GM08714 (cell line): ENCODE measurements around the gene XYLT1.

Source experiments
- H3K4me3 ChIP-seq: fragments of 200-500 bp; sonication (Bioruptor generic); 2 replicates; pipeline ENCODE4 v1.5.1; 2014; ENCODE audit warnings: mild to moderate bottlenecking, low read length, inconsistent platforms
- ZNF274 ChIP-seq: IDR thresholded peaks from 2 replicates; pipeline ENCODE4 v1.6.1; 2012; ENCODE audit warnings: mild to moderate bottlenecking, low read depth, low read length

Gene XYLT1

DNA sequence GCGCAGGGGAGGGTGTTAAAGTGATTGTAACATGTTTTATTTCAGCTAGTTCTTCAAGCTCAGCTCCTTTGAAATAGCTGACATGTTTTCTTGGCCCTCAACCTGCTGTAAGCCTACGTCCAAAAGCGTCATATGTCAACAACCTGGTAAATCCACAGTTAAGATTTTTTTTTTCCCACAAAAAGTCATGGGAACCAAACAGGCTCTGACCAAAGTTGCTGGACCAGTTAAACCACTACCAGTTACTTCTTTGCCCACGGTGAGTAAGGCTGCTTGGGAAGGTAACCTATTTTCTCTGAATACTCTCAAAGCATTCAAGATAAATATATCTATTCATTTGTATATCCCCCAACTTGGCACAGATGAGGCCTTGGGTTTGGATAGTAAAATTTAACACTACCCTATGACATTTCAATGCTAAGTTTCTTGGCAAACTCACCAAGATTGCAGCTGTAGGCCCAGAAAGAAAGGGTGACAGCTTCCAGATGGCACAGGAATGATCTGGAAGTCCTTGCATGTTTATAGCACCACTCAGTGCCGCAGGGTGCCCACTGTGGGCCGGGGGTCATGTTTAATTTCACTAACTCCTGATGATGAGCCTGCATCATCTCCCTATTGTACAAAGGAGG lies 166.2 kb downstream of the XYLT1 start:
- H3K4me3 ChIP-seq: no peak overlapping the region
- no peak for TF ChIP-seq ZNF274

DNA sequence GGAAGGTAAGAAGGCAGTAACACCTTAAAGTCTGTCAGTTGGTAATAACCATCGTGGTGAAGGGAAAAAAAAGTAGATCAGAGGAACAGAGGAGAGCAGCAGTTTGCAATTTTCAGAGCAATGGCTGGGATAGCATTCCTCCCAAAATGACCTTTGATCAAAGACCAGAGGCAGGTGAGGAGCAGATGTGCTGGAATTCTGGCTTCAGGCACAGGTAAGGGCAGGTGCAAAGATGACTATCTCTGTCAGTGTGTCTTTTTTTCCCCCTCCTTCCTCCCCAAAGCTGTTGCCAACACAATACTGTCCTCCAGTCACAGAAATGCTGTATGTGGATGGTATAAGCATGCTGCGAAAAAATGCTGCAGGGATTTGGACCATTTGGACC lies 166.7 kb downstream of the XYLT1 start:
- no peak overlapping the region for H3K4me3 ChIP-seq
- no peak for TF ChIP-seq ZNF274

- no peak overlapping the region; the same call in 1 of the 2 replicates for H3K4me3 ChIP-seq
- no peak for TF ChIP-seq ZNF274
These were observed 167.7 kb downstream of the XYLT1 start for GRCh38 chr16:17303101-17303500.

DNA sequence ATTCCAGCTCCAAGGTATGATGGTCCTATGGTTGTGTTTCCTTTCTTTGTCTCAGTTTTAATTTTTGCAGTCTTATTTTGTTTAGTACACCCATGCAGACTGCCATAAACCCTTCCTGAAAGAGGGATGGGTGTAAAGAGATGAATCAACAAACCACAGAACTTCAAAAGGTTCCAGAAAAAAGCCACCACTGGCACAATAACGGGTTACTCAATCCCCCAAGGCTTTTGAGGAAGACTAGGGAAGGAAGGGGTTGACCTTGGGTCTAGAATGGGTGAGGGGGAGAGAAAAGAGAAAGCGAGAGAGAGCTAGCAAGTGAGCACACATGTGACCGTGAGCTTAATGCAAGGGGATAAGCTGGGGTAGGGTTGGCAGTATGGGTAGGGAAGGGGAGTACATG lies 168.1 kb downstream of the XYLT1 start:
- no peak for TF ChIP-seq ZNF274
- no peak overlapping the region; the same call in 1 of the 2 replicates for H3K4me3 ChIP-seq

DNA sequence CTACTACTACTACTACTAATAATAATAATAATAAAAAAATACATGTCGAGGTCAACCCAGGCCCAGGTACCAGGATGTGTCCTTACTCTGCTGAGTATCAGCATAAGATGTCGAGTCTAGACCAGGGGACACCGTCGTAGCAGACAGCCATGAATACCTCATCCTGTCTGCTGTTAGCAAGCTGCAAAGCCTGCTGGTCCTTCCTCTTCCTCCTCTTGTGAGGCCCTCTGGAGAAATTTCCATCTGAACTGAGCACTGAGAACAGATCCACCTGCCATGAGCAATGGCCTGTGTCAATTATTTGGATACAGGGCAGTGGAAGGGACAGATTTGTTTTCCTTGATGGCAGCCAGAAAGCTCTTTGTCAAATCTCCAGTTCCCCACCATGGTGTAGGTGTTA lies 168.5 kb downstream of the XYLT1 start:
- H3K4me3 ChIP-seq: no peak overlapping the region
- no peak for TF ChIP-seq ZNF274

DNA sequence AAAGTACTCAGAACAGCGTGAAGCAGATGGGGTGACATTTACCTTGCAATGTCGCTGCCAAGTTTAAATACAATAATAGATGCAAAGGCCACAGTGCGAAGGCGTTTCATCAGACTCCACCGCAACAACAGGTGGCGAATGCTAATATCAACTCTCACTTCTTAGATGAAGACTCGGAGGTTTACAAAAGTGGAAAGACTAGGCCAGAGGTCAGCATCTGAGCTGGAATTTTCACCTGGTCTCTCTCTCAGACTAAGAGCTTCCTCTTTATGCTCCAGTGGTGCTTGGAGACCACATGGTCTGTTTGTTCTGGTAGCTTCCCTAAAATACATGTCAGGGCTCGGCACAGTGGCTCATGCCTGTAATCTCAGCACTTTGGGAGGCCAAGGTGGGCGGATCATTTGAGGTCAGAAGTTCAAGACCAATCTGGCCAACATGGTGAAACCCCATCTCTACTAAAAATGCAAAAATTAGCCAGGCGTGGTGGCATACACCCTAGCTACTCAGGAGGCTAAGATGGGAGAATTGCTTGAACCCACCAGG lies 169.1 kb downstream of the XYLT1 start:
- no peak overlapping the region for H3K4me3 ChIP-seq
- no peak for TF ChIP-seq ZNF274

DNA sequence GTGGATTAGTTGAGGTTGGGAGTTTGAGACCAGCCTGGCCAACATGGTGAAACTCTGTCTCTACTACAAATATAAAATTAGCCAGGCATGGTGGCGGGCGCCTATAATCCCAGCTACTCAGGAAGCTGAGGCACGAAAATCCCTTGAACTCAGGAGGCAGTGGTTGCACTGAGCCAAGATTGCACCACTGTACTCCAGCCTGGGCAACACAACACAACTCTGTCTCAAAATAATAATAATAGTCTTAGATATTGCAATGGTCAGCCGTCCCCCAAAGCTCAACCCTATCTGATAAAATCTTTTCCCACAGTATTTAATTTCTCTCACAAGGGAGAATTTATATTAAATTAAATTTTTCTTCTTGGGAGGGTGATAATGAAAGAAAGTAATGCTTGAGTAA lies 169.6 kb downstream of the XYLT1 start:
- no peak for TF ChIP-seq ZNF274
- H3K4me3 ChIP-seq: no peak overlapping the region

GRCh38 chr16:17299790-17300189 lies 171.0 kb downstream of the XYLT1 start:
- no peak overlapping the region for H3K4me3 ChIP-seq
- TF ChIP-seq ZNF274: no peak

GRCh38 chr16:17298238-17298637 lies 172.5 kb downstream of the XYLT1 start:
- TF ChIP-seq ZNF274: no peak
- no peak overlapping the region for H3K4me3 ChIP-seq

DNA sequence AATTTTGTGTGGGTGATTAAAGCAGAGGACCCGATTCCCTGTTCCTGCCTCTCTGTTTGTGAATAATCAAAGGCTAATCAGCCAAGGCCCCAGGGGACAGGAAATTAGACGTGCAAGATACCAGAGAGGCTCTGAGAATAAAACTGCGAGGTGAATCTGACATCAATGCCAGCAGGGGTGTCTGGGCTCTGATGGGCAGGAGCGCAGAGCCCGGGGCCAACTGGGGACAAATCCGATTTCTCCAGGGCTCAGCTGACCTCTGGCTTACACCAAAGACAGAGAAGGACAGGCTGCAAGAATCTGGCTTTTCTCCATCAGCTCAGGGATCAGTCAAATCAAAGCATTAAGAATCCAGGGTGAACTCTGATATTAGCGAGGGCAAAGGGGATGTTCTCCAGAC lies 174.3 kb downstream of the XYLT1 start:
- H3K4me3 ChIP-seq: no peak overlapping the region
- TF ChIP-seq ZNF274: no peak

DNA sequence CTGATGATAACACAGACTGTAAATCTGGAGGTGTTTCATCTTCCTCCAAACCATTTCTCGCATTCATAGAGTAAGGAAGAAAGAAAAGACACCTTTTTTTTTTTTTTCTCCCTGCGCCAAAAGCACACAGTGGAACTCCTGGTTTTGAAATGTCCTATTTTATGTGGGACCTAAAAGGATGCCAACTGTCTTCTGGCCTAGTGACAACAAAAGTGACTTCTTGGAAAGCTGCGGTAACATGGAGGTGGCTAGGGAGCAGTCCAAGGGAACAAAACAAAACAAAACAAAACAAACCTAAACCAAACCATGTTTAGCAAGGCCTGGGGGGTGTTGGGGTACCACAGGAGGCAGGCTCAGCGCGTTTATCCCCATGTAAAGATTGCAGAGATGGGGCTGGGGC lies 174.8 kb downstream of the XYLT1 start:
- no peak for TF ChIP-seq ZNF274

DNA sequence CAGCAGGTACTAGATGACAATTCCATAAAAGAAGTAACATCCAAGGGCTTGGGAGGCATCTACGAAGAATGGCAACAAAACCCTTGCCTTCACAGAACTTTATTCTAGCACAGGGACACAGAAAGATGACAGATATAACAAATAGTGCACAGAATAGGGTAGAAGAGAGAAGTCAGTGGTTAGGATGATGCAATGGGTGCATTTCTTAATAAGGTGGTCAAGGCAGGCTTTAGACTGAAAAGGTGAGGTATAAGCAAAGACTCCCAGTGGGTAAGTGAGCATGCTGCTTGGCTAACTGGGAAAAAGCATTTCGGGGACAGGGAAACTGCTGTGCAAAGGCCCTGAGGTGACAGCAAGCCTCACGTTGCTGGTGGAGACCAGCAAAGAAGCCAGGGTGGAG lies 175.9 kb downstream of the XYLT1 start:
- H3K4me3 ChIP-seq: no peak overlapping the region
- TF ChIP-seq ZNF274: no peak

More for the DNA sequence above, 174.8 kb downstream of the XYLT1 start:
- no peak overlapping the region for H3K4me3 ChIP-seq

DNA sequence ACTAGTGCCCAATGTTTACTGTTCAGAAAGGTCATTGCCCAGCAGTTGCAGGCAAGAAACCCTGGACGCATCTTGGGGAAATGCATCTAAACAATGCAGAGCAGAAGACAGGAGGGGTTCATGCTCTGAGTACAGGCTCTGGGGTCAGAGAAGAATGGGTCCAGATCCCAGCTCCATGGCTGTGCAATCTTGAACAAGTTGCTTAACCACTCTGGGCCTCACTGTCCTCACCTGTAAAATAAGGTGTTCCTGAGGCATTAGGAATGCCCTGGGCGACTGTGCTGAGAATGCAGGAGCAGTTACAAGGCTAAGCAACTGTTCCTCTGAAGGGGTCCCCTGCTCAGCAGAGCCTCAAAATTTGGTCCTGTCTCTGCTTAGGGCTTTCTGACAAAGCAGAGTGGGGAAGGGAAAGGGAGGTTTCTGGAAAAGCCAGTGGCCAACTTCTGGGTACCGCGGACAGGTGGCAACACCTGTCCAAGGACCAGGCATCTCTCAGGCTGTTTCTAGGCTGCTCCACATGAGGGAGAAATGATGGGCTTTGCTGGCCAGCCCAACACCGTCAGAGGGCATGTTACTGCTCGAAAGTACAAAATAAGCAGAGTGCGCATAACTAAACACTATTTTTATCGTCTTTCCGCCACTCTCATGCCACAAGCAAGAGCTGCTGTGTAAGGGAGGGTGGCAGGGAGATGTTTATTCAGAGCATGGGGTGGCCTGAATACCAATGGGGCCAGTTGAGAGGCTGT lies 176.8 kb downstream of the XYLT1 start:
- TF ChIP-seq ZNF274: no peak
- H3K4me3 ChIP-seq: no peak overlapping the region

DNA sequence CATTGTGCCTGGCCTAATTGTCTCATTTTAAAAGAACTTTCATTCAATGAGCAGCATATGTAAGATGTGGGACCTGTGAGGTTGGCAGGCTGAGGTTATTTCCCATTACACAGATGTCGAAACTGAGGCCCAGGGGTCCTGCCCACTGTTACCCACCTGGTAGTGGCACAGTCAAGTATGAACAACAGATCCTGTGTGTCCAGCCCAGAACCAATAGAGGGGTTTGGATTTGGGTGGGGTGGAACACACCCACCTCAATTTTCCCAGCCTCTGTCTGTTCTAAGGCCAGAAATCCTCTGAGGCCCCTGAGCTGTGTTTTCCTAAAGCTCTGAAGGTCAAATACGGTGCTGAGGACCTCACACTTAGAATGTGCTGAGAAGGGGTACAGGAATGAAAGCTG lies 179.5 kb downstream of the XYLT1 start:
- TF ChIP-seq ZNF274: no peak
- no peak overlapping the region for H3K4me3 ChIP-seq
